ENCODE results near the gene ESPN.

Gene ESPN

DNA sequence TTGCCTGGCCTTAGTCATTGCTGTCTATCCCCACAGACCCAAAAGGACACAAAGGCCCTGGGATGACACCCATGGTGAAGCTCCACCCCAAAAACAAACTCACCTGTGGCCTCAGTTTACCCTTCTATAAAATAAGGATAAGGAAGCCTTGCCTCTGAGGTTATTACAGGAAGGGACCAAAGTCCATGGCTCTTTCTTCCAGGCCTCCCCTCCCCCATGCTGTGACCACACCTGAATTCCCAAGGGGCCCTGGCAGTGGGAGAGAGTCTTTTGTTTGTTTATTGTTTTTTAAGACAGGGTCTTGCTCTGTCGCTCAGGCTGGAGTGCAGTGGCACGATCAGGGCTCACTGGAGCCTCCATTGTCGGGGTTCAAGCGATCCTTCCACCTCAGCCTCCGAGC is 51.9 kb downstream of the ESPN start:
- Histone ChIP-seq H3K36me3 (ENCODE audit: control insufficient read depth, insufficient read depth, low read length) (no peaks in the 10 kb centered on the region), H3K9ac (no peak overlapping the region), H3K9me3 (ENCODE audit: control insufficient read depth, low read length) (no peaks in the 10 kb centered on the region), H3K4me3 (ENCODE audit: low read depth, low read length) (no peak overlapping the region), H3K4me1 (peaks cover 7% of the 10 kb centered on the region), H2AFZ (no peak overlapping the region), H3K27me3 (ENCODE audit: control insufficient read depth, insufficient read depth, low read length) (no peaks in the 10 kb centered on the region), H3K79me2 (no peaks in the 10 kb centered on the region), H3K4me2 (ENCODE audit: low read length) (no peak overlapping the region), H3K27ac (no peak overlapping the region)
- TF ChIP-seq, protein P1, sequence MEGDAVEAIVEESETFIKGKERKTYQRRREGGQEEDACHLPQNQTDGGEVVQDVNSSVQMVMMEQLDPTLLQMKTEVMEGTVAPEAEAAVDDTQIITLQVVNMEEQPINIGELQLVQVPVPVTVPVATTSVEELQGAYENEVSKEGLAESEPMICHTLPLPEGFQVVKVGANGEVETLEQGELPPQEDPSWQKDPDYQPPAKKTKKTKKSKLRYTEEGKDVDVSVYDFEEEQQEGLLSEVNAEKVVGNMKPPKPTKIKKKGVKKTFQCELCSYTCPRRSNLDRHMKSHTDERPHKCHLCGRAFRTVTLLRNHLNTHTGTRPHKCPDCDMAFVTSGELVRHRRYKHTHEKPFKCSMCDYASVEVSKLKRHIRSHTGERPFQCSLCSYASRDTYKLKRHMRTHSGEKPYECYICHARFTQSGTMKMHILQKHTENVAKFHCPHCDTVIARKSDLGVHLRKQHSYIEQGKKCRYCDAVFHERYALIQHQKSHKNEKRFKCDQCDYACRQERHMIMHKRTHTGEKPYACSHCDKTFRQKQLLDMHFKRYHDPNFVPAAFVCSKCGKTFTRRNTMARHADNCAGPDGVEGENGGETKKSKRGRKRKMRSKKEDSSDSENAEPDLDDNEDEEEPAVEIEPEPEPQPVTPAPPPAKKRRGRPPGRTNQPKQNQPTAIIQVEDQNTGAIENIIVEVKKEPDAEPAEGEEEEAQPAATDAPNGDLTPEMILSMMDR (IDR thresholded peaks at IDR 0.05): no peak

GRCh38 chr1:6477039-6477820 is 52.7 kb downstream of the ESPN start:
- Histone ChIP-seq H3K9me3 (ENCODE audit: control insufficient read depth, low read length) (no peaks in the 10 kb centered on the region), H3K79me2 (no peaks in the 10 kb centered on the region), H3K4me1 (peaks cover 7% of the 10 kb centered on the region), H3K4me3 (ENCODE audit: low read depth, low read length) (no peak overlapping the region), H3K4me2 (ENCODE audit: low read length) (no peak overlapping the region), H3K27ac (no peak overlapping the region), H3K9ac (no peak overlapping the region), H3K36me3 (ENCODE audit: control insufficient read depth, insufficient read depth, low read length) (no peaks in the 10 kb centered on the region), H3K27me3 (ENCODE audit: control insufficient read depth, insufficient read depth, low read length) (no peaks in the 10 kb centered on the region), H2AFZ (no peak overlapping the region)
- TF ChIP-seq, protein P1 (IDR thresholded peaks at IDR 0.05): no peak

DNA sequence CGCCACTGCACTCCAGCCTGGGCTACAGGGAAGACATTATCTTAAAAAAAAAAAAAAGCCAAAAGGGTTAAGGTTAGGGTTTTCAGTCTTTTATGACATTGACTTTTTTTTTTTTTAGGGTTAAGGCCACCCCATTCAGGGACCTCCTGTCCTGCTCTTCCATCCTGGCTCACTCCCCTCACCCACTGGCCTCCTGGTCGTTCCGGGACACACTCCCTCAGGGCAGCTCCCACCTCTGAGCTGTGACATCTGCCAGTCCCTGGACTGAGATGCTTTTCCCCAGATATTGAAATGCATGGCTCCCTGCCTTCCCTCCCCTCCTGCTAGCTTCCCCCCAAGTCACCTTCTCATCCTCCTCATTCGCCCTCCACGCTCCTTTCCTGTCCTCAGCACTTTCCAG is 57.2 kb downstream of the ESPN start:
- Histone ChIP-seq H3K9ac (no peak overlapping the region), H3K4me2 (ENCODE audit: low read length) (no peak overlapping the region), H3K9me3 (ENCODE audit: control insufficient read depth, low read length) (no peaks in the 10 kb centered on the region), H2AFZ (no peak overlapping the region), H3K4me1 (no peaks in the 10 kb centered on the region), H3K36me3 (ENCODE audit: control insufficient read depth, insufficient read depth, low read length) (no peaks in the 10 kb centered on the region), H3K27ac (no peak overlapping the region), H3K27me3 (ENCODE audit: control insufficient read depth, insufficient read depth, low read length) (peaks cover 6% of the 10 kb centered on the region), H3K4me3 (ENCODE audit: low read depth, low read length) (no peak overlapping the region), H3K79me2 (no peaks in the 10 kb centered on the region)
- TF ChIP-seq, protein P1 (IDR thresholded peaks at IDR 0.05): no peak

GRCh38 chr1:6483017-6483760 is 58.6 kb downstream of the ESPN start:
- Histone ChIP-seq H3K27ac (no peak overlapping the region), H3K9ac (no peak overlapping the region), H3K4me2 (ENCODE audit: low read length) (no peak overlapping the region), H3K79me2 (no peaks in the 10 kb centered on the region), H3K4me3 (ENCODE audit: low read depth, low read length) (no peak overlapping the region), H2AFZ (no peak overlapping the region), H3K9me3 (ENCODE audit: control insufficient read depth, low read length) (no peaks in the 10 kb centered on the region), H3K4me1 (no peaks in the 10 kb centered on the region), H3K36me3 (ENCODE audit: control insufficient read depth, insufficient read depth, low read length) (no peaks in the 10 kb centered on the region), H3K27me3 (ENCODE audit: control insufficient read depth, insufficient read depth, low read length) (peaks cover 6% of the 10 kb centered on the region)
- TF ChIP-seq, protein P1 (IDR thresholded peaks at IDR 0.05): no peak

Data from parathyroid adenoma (tissue), 2 donors.